IMR-90 (cell line): ENCODE results near the gene TRPM7. TPM values are rescaled to one million over a fixed set of nuclear protein-coding genes. Genes with fewer than 3 reads are reported as not detected.

Experiments used
- ATAC-seq: fragments of 200-7000 bp; cut with Tn5 transposase; 2 replicates; pipeline ENCODE4 v1.9.1; 2020; ENCODE audit warnings: low read depth, mild to moderate bottlenecking, moderate library complexity
- BruUV-seq: library from RNA; stranded (reverse); fragments of 400-500 nt; replicated peaks from 2 replicates; lab custom pipeline; 2021; lab: Mats Ljungman, UMichigan
- CTCF ChIA-PET: fragments of 300-600 bp; formaldehyde crosslinking; extraction: SDS; loops from one replicate; lab custom pipeline; 2021; ENCODE audit warnings: antibody characterized with exemption; lab: Yijun Ruan, JAX
- POLR2A ChIA-PET: fragments of 300-600 bp; sonication (Branson Sonifier 250); formaldehyde crosslinking; loops from one replicate; lab custom pipeline; 2022; ENCODE audit warnings: antibody characterized with exemption; ENCODE audit not compliant: unreplicated experiment; lab: Charles Lee
- DNase-seq: peaks from one replicate; pipeline ENCODE4 v3.0.0; 2013
- H2AFZ ChIP-seq: replicated peaks from 2 replicates; pipeline ENCODE3; 2013; ENCODE audit warnings: low read length, mild to moderate bottlenecking; ENCODE audit not compliant: poor library complexity
- H2AK5ac ChIP-seq: 2 replicates; pipeline ENCODE4 v1.6.1; 2013; ENCODE audit warnings: low read depth, low read length, inconsistent platforms
- H2AK9ac ChIP-seq: replicated peaks from 2 replicates; pipeline ENCODE3; 2013; ENCODE audit warnings: mild to moderate bottlenecking, low read depth, low read length, moderate library complexity; ENCODE audit not compliant: poor library complexity
- H2BK120ac ChIP-seq: 2 replicates; pipeline ENCODE4 v1.6.1; 2013; ENCODE audit warnings: low read depth, low read length, inconsistent platforms
- H2BK15ac ChIP-seq: 3 replicates; pipeline ENCODE4 v1.6.1; 2013; ENCODE audit warnings: low read depth, low read length, inconsistent platforms
- H2BK20ac ChIP-seq: 2 replicates; pipeline ENCODE4 v1.6.1; 2013; ENCODE audit warnings: low read depth, mild to moderate bottlenecking, inconsistent platforms, low read length, moderate library complexity
- H2BK5ac ChIP-seq: 2 replicates; pipeline ENCODE4 v1.6.1; 2013; ENCODE audit warnings: mild to moderate bottlenecking, low read depth, low read length, inconsistent platforms; ENCODE audit not compliant: poor library complexity, severe bottlenecking
- H3K14ac ChIP-seq: replicated peaks from 2 replicates; pipeline ENCODE4 v1.6.1; 2013; ENCODE audit warnings: low read depth, low read length, inconsistent platforms
- H3K18ac ChIP-seq: 2 replicates; pipeline ENCODE4 v1.6.1; 2013; ENCODE audit warnings: low read depth, low read length, control low read depth
- H3K23ac ChIP-seq: 2 replicates; pipeline ENCODE4 v1.6.1; 2013; ENCODE audit warnings: low read depth, low read length, inconsistent platforms
- H3K27ac ChIP-seq: 2 replicates; pipeline ENCODE4 v1.5.1; 2013; ENCODE audit warnings: mild to moderate bottlenecking, control low read depth, low read length; ENCODE audit not compliant: insufficient read depth
- H3K27me3 ChIP-seq: 2 replicates; pipeline ENCODE4 v1.6.1; 2013; ENCODE audit warnings: low read length; ENCODE audit not compliant: control insufficient read depth, insufficient read depth
- H3K36me3 ChIP-seq: 2 replicates; pipeline ENCODE4 v1.6.1; 2013; ENCODE audit warnings: low read length, mixed read lengths; ENCODE audit not compliant: control insufficient read depth, insufficient read depth
- H3K4ac ChIP-seq: 2 replicates; pipeline ENCODE4 v1.6.1; 2013; ENCODE audit warnings: low read depth, low read length, inconsistent platforms
- H3K4me1 ChIP-seq: 2 replicates; pipeline ENCODE4 v1.6.1; 2013; ENCODE audit warnings: low read length, mixed read lengths; ENCODE audit not compliant: control insufficient read depth, insufficient read depth
- H3K4me2 ChIP-seq: 2 replicates; pipeline ENCODE4 v1.6.1; 2013; ENCODE audit warnings: low read depth, mild to moderate bottlenecking, control low read depth, low read length, moderate library complexity
- H3K4me3 ChIP-seq: 2 replicates; pipeline ENCODE4 v1.5.1; 2013; ENCODE audit warnings: low read depth, mild to moderate bottlenecking, control low read depth, low read length, moderate library complexity; ENCODE audit not compliant: insufficient read depth
- H3K56ac ChIP-seq: 2 replicates; pipeline ENCODE4 v1.6.1; 2013; ENCODE audit warnings: low read length, inconsistent platforms; ENCODE audit not compliant: insufficient read depth; ENCODE audit errors: extremely low read depth
- H3K79me1 ChIP-seq, 2 experiments: 2 replicates each; pipeline ENCODE4 v1.6.1; 2013; ENCODE audit warnings: low read length in 2 of 2, inconsistent platforms in 1 of 2, low read depth in 1 of 2
- H3K9ac ChIP-seq: 2 replicates; pipeline ENCODE4 v1.6.1; 2013; ENCODE audit warnings: low read depth, low read length, control low read depth
- H3K9me1 ChIP-seq: 2 replicates; pipeline ENCODE4 v1.6.1; 2013; ENCODE audit warnings: low read length, inconsistent platforms; ENCODE audit not compliant: insufficient read depth
- H3K9me3 ChIP-seq: 2 replicates; pipeline ENCODE4 v1.6.1; 2013; ENCODE audit warnings: low read length; ENCODE audit not compliant: control insufficient read depth, insufficient read depth
- H4K20me1 ChIP-seq: 2 replicates; pipeline ENCODE4 v1.6.1; 2013; ENCODE audit warnings: low read length, inconsistent platforms; ENCODE audit not compliant: insufficient read depth
- H4K5ac ChIP-seq: 2 replicates; pipeline ENCODE4 v1.6.1; 2013; ENCODE audit warnings: mild to moderate bottlenecking, low read depth, low read length, control low read depth
- H4K8ac ChIP-seq, 2 experiments: 2 replicates each; pipeline ENCODE4 v1.6.1; 2013; ENCODE audit warnings: low read depth in 2 of 2, low read length in 2 of 2, control low read depth in 1 of 2, inconsistent platforms in 1 of 2
- H4K91ac ChIP-seq: 2 replicates; pipeline ENCODE4 v1.6.1; 2013; ENCODE audit warnings: low read depth, low read length, inconsistent platforms; ENCODE audit not compliant: insufficient read depth
- BHLHE40 ChIP-seq: fragments of 150-350 bp; IDR thresholded peaks from 2 replicates; pipeline ENCODE4 v1.6.1; 2016; ENCODE audit warnings: mild to moderate bottlenecking, low read depth, low read length
- CEBPB ChIP-seq: IDR thresholded peaks from 2 replicates; pipeline ENCODE4 v1.6.1; 2012; ENCODE audit warnings: low read depth, low read length, improper control_type of control experiment
- CHD1 ChIP-seq: IDR thresholded peaks from 2 replicates; pipeline ENCODE4 v1.6.1; 2012; ENCODE audit warnings: low read depth, low read length, improper control_type of control experiment
- FOS ChIP-seq: fragments of 150-350 bp; IDR thresholded peaks from 2 replicates; pipeline ENCODE4 v1.6.1; 2016; ENCODE audit warnings: low read depth, low read length
- MAFK ChIP-seq: IDR thresholded peaks from 2 replicates; pipeline ENCODE4 v1.6.1; 2012; ENCODE audit warnings: low read depth, low read length, improper control_type of control experiment
- MAZ ChIP-seq: IDR thresholded peaks from 2 replicates; pipeline ENCODE4 v1.6.1; 2012; ENCODE audit warnings: low read depth, mild to moderate bottlenecking, low read length, improper control_type of control experiment, moderate library complexity, borderline replicate concordance
- MXI1 ChIP-seq: IDR thresholded peaks from 2 replicates; pipeline ENCODE4 v1.6.1; 2012; ENCODE audit warnings: low read depth, mild to moderate bottlenecking, low read length, moderate library complexity, borderline replicate concordance
- NFE2L2 ChIP-seq: fragments of 150-350 bp; IDR thresholded peaks from 2 replicates; pipeline ENCODE4 v1.6.1; 2016; ENCODE audit warnings: low read depth, mild to moderate bottlenecking, low read length
- POLR2A ChIP-seq: IDR thresholded peaks from 2 replicates; pipeline ENCODE4 v1.6.1; 2012; ENCODE audit warnings: mild to moderate bottlenecking, low read depth, low read length
- RAD21 ChIP-seq: IDR thresholded peaks from 2 replicates; pipeline ENCODE4 v1.6.1; 2012; ENCODE audit warnings: low read length, improper control_type of control experiment
- RCOR1 ChIP-seq: IDR thresholded peaks from 2 replicates; pipeline ENCODE4 v1.6.1; 2012; ENCODE audit warnings: mild to moderate bottlenecking, low read length, improper control_type of control experiment; ENCODE audit not compliant: insufficient replicate concordance
- RFX5 ChIP-seq: IDR thresholded peaks from 2 replicates; pipeline ENCODE4 v1.8.0; 2012; ENCODE audit warnings: low read depth, mild to moderate bottlenecking, low read length, moderate library complexity
- SMC3 ChIP-seq: fragments of 150-350 bp; IDR thresholded peaks from 2 replicates; pipeline ENCODE4 v1.6.1; 2016; ENCODE audit warnings: low read depth, mild to moderate bottlenecking, antibody characterized with exemption, low read length, moderate library complexity
- USF2 ChIP-seq: fragments of 150-350 bp; IDR thresholded peaks from 2 replicates; pipeline ENCODE4 v1.6.1; 2017; ENCODE audit warnings: mild to moderate bottlenecking, antibody characterized with exemption, low read length, low read depth
- WGBS, 2 experiments: methylation state at CpG; one replicate each; pipeline versions ENCODE4 v1.1.5 to v1.1.7; 2013; ENCODE audit warnings: missing lambda C conversion rate in 2 of 2; ENCODE audit not compliant: insufficient read length in 1 of 2; ENCODE audit errors: extremely low coverage in 2 of 2; 5-methylcytosine and 5-hydroxymethylcytosine counted together
- dilution Hi-C: fragments of 300-500 bp; cut with HindIII; formaldehyde crosslinking; loops from one replicate; pipeline ENCODE4 v1.14.3; 2018; ENCODE audit warnings: low sequenced_read_pairs; ENCODE audit not compliant: unreplicated experiment
- in situ Hi-C: fragments of 300-500 bp; cut with MboI; formaldehyde crosslinking; loops from 3 replicates; pipeline ENCODE4 v1.14.3; 2019; ENCODE audit warnings: low sequenced_read_pairs, inconsistent platforms, mixed read lengths
- intact Hi-C: fragments of 100-400 bp; cut with micrococcal nuclease; formaldehyde crosslinking; loops from 2 replicates; pipeline ENCODE4 v1.10.0; 2022
- polyA plus RNA-seq, 3 experiments: library from polyadenylated mRNA; depleted of rRNA; stranded (reverse); fragments of >200 nt; gene quantifications; 2 replicates each; pipeline ENCODE4 v1.2.3, GENCODE V29; 2012; ENCODE audit warnings: low replicate concordance in 1 of 3
- total RNA-seq: library from RNA; depleted of rRNA; stranded (reverse); fragments of >200 nt; gene quantifications from 2 replicates; pipeline ENCODE4 v1.2.3, GENCODE V29; 2012
- TF ChIP-seq, protein P1 (sequence below): fragments of 150-350 bp; IDR thresholded peaks from 2 replicates; pipeline ENCODE4 v1.6.1; 2016; ENCODE audit warnings: low read depth, mild to moderate bottlenecking, low read length, moderate library complexity, borderline replicate concordance

TRPM7 gene
- total and polyA plus RNA-seq, 2 of the 4 experiments (the other 2 are of a cell fraction) = 10.6 to 27.8 TPM

GRCh38 chr15:50702762-50703334 lies 16.3 kb upstream of the TRPM7 start:
- Histone ChIP-seq H3K4ac (no peak overlapping the region), H3K9me3 (no peaks in the 10 kb centered on the region), H3K79me1 (no peaks in the 10 kb centered on the region; a peak in 1 of 4 replicates), H2BK15ac (no peak overlapping the region), H3K9ac (no peak overlapping the region), H3K23ac (no peak overlapping the region), H4K91ac (no peak overlapping the region), H2AK9ac (no peak overlapping the region), H3K36me3 (no peaks in the 10 kb centered on the region; the same call in 1 of the 2 replicates), H2AFZ (no peak overlapping the region), H2AK5ac (no peak overlapping the region; the same call in 1 of the 2 replicates), H3K14ac (no peak overlapping the region; the same call in 1 of the 2 replicates), H2BK5ac (no peak overlapping the region), H3K4me1 (no peaks in the 10 kb centered on the region), H3K4me3 (no peak overlapping the region), H4K8ac (no peak overlapping the region), H3K27me3 (no peaks in the 10 kb centered on the region), H3K27ac (no peak overlapping the region), H3K18ac (no peak overlapping the region), H2BK20ac (no peak overlapping the region), H4K5ac (no peak overlapping the region), H3K56ac (no peak overlapping the region), H2BK120ac (no peak overlapping the region), H3K4me2 (no peak overlapping the region), H4K20me1 (no peaks in the 10 kb centered on the region), H3K9me1 (peaks cover 2% of the 10 kb centered on the region; the same call in 1 of the 2 replicates)
- ChIA-PET CTCF (no interaction called here), POLR2A (no interaction called here)
- dilution Hi-C loops (no loop called here), intact Hi-C loops (no loop called here), in situ Hi-C loops (no loop called here)
- ATAC-seq = no peak
- WGBS, 2 experiments = no CpG with 5 or more reads among the region's 1 CpG
- TF ChIP-seq BHLHE40 (no peak), MXI1 (no peak), CHD1 (no peak), POLR2A (no peak), RCOR1 (no peak), RAD21 (no peak), SMC3 (no peak), NFE2L2 (no peak), MAFK (no peak), RFX5 (no peak), CEBPB (no peak), FOS (no peak), MAZ (no peak), USF2 (no peak)
- TF ChIP-seq, protein P1, sequence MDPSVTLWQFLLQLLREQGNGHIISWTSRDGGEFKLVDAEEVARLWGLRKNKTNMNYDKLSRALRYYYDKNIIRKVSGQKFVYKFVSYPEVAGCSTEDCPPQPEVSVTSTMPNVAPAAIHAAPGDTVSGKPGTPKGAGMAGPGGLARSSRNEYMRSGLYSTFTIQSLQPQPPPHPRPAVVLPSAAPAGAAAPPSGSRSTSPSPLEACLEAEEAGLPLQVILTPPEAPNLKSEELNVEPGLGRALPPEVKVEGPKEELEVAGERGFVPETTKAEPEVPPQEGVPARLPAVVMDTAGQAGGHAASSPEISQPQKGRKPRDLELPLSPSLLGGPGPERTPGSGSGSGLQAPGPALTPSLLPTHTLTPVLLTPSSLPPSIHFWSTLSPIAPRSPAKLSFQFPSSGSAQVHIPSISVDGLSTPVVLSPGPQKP = no peak
- DNase-seq = peak; percentile 7
- no TSS peak for BruUV-seq
